Suppressor macrophage (primary cell): ENCODE data around the gene HBS1L.

ENCODE experiments used
- DNase-seq, 4 experiments: peaks; one replicate each; pipeline ENCODE4 v3.0.0-alpha.2; 2020 to 2022

HBS1L gene

DNA sequence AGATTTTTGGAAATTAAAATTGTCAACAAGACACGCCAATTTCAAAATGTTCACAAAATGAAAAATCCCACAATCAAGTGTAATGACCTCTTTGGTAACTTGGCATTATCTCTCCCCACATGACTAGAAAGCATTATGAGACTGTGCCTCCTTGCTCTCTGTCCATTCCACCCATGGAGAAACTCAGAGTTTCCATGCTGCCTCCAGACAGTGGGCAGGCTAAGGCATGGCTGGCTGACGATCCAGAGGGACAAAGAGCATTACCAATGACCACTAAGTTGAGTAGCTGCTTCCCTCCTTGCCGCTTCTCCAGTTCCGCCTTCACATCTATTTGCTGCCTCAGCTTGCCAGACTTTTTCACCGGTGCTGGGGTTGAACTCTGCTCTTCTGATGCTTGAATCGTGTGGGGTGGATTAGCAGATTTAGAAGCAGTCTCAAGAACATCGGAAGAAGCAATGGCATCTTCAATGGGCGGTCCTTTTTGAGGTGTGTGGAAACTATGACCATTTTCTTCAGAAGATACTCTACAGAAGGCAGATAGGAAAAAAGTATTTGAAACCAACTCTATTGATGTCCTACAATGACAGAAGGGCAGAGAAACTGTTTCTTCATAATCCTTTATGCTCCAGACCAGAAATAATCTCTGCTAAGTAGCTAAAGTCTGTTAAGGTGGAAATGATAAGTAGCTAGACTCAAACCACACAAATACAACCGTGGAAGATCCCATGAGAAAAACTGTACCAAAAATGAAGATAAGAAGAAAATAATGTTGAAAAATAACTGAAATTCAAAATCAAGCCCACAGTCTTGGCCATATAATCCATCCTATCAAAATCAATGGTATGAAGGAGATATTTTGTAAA, 57.3 kb downstream of the HBS1L start:
- DNase-seq = no peak

DNA sequence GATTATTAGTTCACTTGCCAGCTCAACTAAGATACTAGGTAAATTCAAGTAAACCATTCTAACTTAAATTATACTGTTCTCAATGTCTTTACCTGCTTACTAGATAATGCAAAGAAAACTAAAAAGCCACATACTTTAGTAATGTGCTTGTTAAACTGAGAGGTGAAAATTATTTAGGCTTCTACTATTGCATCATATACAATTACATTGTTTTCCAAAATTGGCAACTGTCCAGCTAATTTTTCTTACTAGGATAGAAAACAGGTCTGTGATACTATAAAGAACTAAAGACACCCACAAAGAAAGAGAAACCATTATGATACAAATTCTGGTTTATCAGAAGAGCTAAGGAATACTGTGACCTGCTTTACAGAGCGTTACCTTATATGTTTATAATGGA, 59.1 kb downstream of the HBS1L start:
- no peak for DNase-seq

DNA sequence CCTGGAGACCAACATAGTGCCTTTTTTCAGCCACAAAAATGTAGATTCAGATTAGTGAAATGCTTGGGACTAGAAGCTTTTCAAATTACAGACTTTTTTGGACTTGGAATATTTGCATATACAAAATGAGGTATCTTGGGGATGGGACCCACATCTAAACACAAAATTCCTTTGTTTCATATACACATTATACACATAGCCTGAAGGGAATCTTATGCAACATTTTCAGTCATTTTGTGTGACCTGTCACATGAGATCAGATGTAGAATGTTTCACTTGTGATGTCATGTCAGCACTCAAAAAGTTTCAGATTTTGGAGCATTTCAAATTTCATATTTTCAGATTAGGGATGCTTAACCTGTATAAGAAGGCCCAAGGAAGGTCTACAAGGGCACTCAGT, 60.2 kb downstream of the HBS1L start:
- peak in 1 of 4 experiments; percentile 7 for DNase-seq

DNA sequence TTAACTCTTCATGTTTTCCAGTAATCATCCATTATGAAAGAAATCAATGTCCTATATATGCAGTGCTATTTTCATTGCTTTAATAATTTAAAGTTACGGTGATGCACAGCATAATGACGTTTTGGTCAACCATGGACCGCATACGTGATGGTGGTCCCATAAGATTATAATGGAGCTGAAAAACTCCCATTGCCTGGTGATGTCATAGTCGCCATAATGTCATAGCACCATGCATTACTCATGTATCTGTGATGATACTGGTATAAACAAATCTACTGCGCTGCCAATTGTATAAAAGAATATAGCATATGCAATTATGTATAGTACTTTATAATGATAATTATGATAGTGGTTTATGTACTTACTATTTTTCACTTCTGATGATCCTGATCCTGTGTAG, 62.5 kb downstream of the HBS1L start:
- no peak for DNase-seq

DNA sequence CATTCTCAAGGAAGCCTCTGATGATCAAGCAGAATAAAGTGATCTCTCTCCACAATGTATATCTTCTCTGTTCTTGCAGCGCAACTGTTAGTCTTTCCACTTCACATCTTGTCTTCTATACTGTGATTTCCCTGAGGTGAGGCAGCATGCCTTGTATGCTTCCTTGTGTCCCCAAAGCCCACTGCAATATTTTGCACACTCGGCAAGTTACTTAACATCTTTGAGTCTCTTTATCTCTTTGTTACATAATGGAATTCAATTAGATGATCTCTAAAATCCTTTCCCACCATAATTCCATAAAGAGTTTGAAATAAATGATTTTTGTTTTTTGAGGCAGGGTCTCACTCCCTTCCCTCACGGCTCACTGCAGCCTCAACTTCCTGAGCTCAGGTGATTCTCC, 64.4 kb downstream of the HBS1L start:
- no peak for DNase-seq

DNA sequence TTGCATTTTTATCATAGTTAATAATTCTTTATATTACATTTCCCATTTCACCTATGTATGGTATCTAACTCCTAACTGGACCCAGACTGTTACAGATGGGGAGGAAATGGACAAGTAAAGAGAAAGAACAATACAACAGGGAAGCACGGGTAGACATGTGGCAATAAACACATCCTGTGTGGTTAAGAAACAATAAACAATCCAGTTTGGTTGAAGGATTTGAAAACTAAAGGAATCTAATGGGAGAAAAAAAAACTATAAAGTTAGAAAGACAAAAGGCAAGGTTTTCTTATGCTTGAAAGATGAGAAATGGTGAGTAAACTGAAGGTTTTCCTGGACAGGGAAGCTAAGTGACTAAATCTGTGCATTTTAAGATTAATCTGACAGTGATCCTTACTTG, 69.8 kb downstream of the HBS1L start:
- DNase-seq = no peak

DNA sequence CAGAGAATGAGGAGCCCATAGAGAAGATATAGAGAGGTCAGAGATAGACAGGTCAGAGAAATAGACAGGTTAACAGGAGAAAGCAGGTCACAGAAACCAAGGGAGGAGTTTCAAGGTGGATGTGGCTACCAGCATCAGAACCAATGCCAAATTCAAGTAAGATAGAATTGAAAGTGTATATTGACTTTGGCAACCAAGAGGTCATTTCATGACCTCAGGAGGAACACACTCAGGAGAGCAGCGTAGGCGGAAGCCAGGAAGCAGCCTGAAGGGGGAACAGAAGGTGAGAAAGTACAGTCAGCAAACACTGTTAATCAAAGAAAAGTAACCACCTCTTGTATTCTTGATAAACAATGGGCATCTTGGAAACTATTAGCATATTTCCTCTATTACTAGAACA, 70.8 kb downstream of the HBS1L start:
- DNase-seq = no peak

DNA sequence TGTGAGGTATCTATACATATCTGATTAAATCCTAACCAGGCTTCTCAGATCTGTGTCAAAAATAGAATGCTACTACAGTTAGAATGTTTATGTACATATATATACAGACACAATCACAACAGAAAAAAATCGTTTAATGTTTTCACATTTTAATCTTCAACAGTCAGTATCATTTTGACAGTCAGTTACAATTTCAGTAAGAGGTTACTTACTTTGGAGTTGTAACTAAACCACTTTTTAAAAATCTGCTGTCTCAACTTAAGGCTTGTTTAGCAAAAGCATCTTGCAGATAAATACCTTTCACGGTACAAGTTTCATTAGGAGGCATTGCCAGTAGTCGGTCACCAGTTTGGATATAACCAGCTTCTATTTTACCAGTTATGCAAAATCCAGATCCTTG, 72.5 kb downstream of the HBS1L start:
- DNase-seq = no peak

DNA sequence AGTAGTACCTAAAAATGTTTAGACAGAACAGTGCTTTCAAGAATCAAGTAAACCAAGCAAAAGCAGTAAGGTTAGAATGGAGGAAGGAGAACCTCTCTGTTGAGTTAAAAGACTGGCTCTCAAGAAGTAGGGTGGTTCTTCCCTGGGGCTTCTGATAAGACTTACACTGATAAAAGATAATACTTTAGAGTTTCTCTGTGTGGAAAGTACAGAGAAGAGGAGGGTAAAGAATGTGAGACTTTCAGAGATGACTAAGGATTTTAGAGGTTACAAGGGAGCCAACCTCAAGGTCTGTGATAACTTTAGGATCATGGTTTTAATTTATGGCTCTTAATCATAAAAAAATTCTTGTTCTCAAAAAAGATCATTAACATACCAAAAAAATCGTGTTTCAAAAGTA, 73.8 kb downstream of the HBS1L start:
- DNase-seq = no peak

DNA sequence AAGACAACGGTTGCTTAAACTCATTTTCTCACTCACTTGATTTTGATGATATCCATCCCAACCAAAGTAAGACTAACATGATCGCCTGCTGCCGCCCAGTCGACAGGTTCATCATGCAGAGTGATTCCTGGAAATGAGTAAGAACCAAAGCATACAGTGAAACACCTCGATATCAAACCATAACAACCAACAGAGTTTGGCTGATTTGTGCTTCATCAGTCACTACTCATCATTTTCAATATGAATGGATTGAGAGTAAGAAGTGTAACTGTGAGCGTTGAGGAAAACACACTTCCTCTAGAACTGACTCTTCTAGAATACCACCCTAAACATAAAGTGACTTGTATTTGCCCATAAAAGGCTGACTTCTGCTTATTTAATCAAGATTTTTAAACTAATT, 75.5 kb downstream of the HBS1L start:
- no peak for DNase-seq

DNA sequence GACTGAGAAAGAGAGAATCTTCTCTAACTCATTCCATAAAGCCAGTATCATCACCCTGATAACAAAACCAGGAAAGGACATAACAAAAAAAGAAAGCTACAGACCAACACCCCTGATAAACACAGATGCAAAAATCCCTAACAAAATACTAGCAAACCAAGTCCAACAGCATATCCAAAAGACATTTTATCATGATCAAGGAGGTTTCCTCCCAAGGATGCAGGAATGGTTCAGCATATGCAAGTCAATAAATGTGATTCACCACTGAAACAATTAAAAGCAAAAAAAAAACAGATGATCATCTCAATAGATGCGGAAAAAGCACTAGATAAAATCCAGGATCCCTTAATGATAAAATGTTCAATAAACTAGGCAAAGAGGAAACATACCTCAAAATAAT, 80.3 kb downstream of the HBS1L start:
- no peak for DNase-seq

DNA sequence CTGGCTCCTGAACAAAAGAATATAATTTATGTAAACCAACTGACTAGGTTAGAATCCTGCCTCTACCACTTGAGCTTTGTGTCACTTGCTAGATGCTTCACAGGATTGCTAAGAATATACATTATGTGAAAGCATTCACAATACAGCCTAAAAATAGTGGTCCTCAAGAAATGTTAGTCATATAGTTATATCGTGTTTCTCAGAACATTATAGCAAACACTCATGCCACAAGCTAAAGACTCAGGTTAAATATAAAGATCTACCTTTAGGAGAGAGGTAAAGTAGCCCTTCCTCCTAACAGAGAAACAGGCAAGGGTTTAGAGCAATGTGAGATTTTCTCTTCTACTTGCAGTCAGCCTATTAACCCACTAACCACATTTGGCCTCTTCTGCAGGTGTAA, 86.9 kb downstream of the HBS1L start:
- no peak for DNase-seq

DNA sequence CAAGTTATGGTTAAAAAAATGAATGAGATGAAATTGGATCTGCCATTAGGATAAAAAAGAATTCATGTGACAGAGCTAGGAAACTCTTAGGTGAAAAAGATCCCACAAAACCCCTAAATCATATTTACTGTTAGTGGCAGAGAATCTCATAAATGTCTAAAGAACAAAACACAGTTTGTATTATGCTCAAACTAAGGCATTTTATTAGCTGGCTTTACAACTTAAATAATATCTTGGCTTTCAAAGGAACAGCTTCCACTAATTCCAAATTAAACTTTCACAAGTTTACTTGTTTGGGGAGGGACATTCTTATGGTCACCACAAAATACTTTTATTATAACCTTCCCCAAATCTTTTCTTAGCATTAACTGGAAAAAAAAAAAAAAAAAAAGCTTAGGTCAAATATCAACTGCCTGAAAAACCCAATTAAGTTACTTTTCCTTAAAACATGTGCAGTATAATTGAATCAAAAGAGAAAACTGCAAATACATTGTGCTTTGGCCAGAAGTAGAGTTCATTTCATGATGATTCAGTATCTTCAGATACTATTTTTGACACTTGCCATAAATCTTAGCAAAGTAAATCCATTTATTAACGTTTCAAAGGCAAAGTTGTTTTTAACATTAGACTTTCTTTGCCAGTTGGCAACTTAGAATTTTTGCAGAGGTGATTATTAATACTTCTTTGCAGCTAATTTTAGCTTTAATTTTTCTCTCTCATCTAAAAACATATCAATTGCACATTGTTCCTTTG, 90.0 kb downstream of the HBS1L start:
- no peak for DNase-seq

DNA sequence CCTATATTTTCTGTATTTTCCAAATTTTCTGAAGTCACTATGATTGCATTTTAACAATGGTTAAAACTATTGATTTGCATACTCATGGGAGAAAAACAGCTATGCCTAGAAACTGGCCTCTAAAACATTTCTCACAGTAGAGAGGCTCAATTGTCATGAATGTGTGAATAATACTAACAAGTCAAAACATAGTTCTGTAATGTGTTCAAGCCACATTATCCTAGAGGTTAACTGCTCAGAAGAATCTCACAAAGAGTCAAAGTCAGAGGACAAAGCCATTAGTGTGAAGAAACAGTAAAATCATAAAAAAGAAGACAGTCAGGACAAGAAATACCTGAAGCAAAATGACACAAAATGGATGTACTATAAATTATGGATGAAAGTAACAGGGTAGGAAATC, 92.2 kb downstream of the HBS1L start:
- DNase-seq = no peak

DNA sequence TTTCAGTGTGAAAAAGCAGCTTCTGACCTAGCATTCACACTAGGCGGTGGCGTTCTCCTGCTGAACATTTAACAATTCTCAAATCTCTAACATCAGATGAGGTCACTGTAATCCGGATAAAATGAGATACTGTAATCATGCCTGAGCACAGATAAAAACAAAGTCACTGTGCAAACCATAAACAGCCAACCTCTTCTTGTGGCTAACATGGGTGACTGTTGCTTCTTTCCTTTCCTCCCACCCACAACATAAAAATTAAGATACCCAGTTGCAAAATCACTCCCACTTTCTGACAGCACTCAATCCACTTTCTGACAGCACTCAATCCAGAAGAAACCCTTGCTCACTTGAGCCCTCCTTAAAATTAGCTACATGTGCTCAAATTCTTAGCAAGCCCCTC, 93.3 kb downstream of the HBS1L start:
- DNase-seq = no peak

DNA sequence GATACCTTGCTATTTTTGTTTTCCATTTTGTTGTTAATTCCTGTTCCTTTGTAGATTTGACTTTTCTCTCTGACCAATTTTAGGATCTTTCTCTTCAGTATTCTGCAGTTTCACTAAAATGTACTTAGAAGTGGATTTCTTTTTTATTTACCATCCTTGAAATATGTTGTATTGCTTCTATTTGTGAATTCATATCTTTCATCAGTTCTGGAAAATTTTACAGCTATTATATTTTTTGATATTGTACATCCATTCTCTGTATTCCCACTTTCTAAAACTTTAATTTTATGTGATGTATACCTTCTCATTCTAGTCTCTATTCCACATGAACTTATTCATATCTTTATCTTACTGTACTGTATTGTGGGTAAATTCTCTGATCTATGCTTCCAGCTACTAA, 95.0 kb downstream of the HBS1L start:
- DNase-seq = no peak

DNA sequence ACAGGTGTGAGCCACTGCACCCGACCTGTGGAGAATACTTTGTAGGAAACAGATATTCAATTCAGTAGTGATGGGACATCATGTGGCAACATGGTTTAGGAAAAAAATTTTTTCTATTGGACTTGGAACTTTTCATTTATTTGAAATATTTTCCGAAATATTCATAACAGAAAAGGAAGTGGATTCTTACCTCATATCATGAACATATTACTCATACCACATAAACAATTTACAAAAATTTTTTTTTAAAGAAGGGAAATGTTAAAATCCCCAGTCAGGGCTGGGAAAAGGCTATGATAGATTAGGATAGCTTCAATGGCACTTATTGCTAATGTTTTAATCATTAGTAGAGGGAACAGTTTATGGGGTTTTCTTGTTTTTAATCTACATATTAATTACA, 97.9 kb downstream of the HBS1L start:
- peak in 2 of 4 experiments; percentile 2 to 7 for DNase-seq

DNA sequence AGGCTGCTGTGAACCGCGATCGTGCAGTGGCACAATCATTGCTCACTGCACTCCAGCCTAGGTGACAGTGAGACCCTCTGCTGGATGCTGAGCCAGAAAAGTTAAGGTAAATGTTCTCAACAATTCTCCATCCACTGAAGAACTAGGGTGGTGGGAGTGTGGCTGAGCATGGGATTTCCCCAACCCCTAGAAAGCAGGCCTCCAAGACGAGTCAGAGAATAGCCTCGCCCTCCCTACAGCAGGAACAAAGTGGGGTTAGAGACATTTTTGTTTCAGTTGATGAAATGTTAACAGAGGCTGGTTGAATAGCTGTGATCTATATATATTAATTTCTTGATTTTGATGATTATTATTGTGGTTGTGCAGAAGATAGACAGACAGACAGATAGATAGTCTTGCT, 98.6 kb downstream of the HBS1L start:
- DNase-seq = no peak

DNA sequence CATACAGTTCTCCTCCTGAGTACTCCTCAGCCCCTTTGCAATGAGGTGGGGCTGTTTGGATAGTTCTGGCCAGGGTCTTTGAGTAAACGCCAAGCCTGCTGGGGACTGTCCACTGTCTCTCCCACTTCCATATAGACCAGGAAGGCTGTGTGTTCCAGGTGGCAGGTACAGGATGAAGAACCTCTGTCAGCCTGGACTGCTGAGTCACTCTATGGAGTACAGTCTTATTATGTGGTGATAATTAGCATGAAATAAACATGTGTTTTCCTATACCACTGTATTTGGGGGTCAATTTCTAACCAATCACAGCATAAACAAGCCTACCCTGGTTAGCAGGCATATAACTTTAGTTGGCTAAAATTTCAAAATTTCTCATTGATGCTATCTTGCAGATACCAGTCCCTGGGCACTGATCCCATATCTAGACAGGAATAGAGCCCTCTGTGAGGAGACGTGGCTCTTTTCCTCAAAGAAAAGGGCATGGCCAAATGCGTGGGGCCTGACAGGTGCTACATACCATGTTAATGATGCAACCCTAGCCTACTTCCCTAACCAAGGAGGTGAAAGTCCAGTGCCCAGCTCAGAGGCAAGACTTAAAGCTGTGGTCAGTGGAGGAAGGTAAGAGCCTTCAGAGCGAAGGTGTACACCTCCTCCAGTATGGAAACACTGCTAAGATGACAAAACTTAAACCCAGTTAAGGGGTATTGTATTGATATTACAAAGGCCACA, 100.2 kb downstream of the HBS1L start:
- DNase-seq = no peak

DNA sequence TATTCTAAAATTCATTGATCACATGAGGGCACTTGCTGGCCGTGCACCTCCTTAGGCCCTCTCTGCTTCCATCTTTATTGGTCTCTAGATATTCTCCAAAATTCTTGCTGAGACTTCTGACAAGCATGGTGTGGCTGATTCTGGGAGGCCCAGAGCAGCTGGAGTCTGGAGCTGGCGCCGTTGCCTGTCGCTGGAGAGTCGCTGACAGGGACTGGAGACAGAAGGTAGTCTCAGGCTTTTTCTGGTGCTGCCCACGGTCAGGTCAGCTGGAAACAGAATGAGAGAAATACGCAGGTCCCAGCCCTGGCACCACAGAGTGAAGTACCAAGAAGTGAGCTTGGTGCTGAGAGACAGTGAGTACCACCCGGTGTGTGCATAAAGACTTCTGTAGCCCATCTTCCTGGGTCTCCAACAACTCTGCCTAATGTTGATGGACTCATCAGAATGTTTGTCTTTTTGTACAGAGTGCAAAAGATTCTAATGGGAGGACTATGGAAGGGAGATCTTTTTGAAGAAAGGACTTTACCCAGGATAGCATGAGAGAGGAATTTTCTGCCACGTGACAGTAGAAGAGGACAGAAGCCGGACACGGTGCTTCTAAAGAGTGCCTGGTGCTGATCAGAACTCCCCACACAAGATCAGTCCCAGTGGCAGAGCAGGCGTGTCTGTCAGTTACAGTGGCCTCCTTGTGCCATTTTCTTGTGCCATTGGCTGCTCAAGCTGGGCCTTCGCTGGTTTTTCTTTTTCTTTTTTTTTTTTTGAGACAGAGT, 102.9 kb downstream of the HBS1L start:
- DNase-seq = no peak

DNA sequence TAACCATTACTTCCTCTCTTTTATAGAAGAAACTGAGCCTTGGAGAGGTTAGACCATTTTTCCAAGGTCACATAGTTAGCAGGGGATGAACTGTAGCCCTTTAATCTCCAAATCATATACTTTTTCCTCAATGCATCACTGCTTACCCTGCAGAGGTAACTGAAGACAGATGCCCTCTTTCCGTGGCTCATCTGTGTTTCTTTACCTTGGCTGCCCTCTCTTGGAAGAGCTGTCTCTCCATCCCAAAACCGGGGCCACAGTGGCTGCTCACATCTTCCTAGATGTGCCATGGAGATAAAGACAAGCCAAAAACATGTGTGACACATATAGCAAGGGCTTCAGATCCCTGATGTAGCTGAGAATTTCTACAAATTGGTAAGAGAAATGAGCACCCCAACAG, 104.1 kb downstream of the HBS1L start:
- DNase-seq = no peak

DNA sequence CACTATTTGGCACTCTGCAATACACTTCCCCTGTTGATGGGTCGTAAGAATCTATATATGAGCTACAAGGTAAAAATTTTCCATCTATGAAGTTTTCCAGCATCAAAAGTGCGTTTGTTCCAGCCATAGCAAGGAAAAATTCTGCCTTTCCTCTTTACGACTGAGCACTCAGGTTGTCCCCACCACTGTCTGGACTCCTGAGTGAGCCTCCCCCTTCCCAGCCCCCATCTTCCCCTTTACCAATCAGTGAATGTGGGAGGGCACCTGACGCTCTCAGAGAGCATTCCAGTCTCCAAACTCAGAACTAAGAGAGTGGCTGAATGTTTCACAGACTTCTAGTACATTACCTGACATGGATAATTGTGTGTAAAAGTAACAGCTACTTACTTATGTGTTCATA, 104.7 kb downstream of the HBS1L start, which contains the start of gene ALDH8A1:
TSS of gene ALDH8A1 (minus strand) at position 175 of the 400 bp plus-strand sequence. CDS start at position 127, 48 bp downstream.
- no peak for DNase-seq

DNA sequence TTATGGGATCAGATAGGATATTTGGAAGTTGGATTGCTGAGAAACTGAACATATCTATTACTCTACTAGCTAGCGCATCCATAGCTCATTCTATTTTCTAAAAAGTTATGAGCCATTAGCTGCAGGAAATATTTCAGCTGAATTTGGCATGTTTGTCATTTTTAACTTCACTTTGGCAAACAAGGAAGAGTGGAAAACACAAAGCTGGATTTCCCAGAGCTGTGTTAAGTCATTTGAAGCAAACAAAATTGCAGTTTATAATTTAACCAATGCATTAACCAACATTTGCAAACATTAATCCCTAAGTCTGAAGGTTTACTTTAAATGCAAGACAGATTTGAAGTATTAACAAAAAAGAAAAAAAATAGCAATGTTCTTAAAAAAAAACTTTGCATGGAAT, 105.9 kb downstream of the HBS1L start:
- DNase-seq = no peak
